HepG2 (cell line): ENCODE results near the gene PAK2. TPM values are rescaled to one million over a fixed set of nuclear protein-coding genes. Genes with fewer than 3 reads are reported as not detected.
"Not testable (repeated sequence)": the region's sequence is repeated elsewhere in the genome, so short reads cannot be mapped to it uniquely, and the experiment has no call there.

Experiments
- ATAC-seq: fragments of 200-7000 bp; cut with Tn5 transposase; 3 replicates; pipeline ENCODE4 v1.9.1; 2020; ENCODE audit warnings: mild to moderate bottlenecking, moderate library complexity
- BruUV-seq: library from RNA; stranded (reverse); fragments of 400-500 nt; replicated peaks from 2 replicates; lab custom pipeline; 2021; lab: Mats Ljungman, UMichigan
- CTCF ChIA-PET: fragments of 300-600 bp; formaldehyde crosslinking; extraction: SDS; loops from one replicate; lab custom pipeline; 2021; ENCODE audit warnings: low total read pairs, inconsistent platforms, low intra/inter-chr PET ratio; lab: Yijun Ruan, JAX
- POLR2A ChIA-PET: fragments of 350-600 bp; sonication (Branson Sonifier 250); formaldehyde crosslinking; loops from one replicate; lab custom pipeline; 2020; ENCODE audit warnings: antibody characterized with exemption, inconsistent platforms; lab: Yijun Ruan, JAX
- DNase-seq: peaks from one replicate; pipeline ENCODE4 v3.0.0-alpha.2; 2015; ENCODE audit warnings: low spot score
- FAIRE-seq: peaks from 3 replicates; lab custom pipeline; 2011; peaks lifted over from hg19 to GRCh38; lab: Jason Lieb, UNC
- H2AFZ ChIP-seq: one replicate; pipeline ENCODE4 v1.6.1; 2011; ENCODE audit warnings: low read length, inconsistent platforms
- H3K27ac ChIP-seq: fragments of 300-600 bp; 3 replicates; pipeline ENCODE4 v1.8.0; 2011; ENCODE audit warnings: mixed run types, mild to moderate bottlenecking, mixed read lengths, low read length, inconsistent platforms; ENCODE audit not compliant: insufficient read depth; ENCODE audit errors: extremely low read length
- H3K27me3 ChIP-seq, 2 experiments: fragments of 200-600 bp in 1 of 2; 2 replicates in 1 of 2; 3 replicates in 1 of 2; pipeline versions ENCODE4 v1.6.0 to v1.8.0; 2011; ENCODE audit warnings: low read length in 2 of 2, mild to moderate bottlenecking in 2 of 2, moderate library complexity in 2 of 2, inconsistent platforms in 1 of 2; ENCODE audit not compliant: insufficient read depth in 2 of 2, control insufficient read depth in 1 of 2
- H3K36me3 ChIP-seq, 2 experiments: fragments of 200-600 bp in 1 of 2; replicated peaks in 1 of 2; 2 replicates in 1 of 2; 3 replicates in 1 of 2; pipeline versions ENCODE4 v1.5.1 to v1.8.0; 2011; ENCODE audit warnings: low read length in 2 of 2, inconsistent platforms in 1 of 2; ENCODE audit not compliant: insufficient read depth in 2 of 2, control insufficient read depth in 1 of 2
- H3K4me1 ChIP-seq: 2 replicates; pipeline ENCODE4 v1.5.1; 2012; ENCODE audit warnings: low read length, inconsistent platforms; ENCODE audit not compliant: insufficient read depth
- H3K4me2 ChIP-seq: 2 replicates; pipeline ENCODE4 v1.6.0; 2011; ENCODE audit warnings: low read depth, low read length, inconsistent platforms
- H3K4me3 ChIP-seq, 3 experiments: fragments of 200-600 bp in 1 of 3; sonication (generic), shearing (Covaris generic) in 1 of 3; replicated peaks in 1 of 3; 2 replicates each; pipeline ENCODE4 v1.5.1; 2011 to 2016; ENCODE audit warnings: low read length in 3 of 3, inconsistent platforms in 2 of 3, low read depth in 2 of 3, mild to moderate bottlenecking in 2 of 3, control low read depth in 1 of 3, mixed read lengths in 1 of 3; ENCODE audit not compliant: insufficient read depth in 1 of 3
- H3K79me2 ChIP-seq: one replicate; pipeline ENCODE4 v1.6.1; 2011; ENCODE audit warnings: low read length, inconsistent platforms; ENCODE audit not compliant: insufficient read depth
- H3K9ac ChIP-seq: 2 replicates; pipeline ENCODE4 v1.6.0; 2011; ENCODE audit warnings: mild to moderate bottlenecking, low read depth, low read length, inconsistent platforms; ENCODE audit not compliant: insufficient read depth
- H3K9me3 ChIP-seq: 2 replicates; pipeline ENCODE4 v1.5.1; 2012; ENCODE audit warnings: mild to moderate bottlenecking, low read length
- H4K20me1 ChIP-seq: 2 replicates; pipeline ENCODE4 v1.6.0; 2011; ENCODE audit warnings: inconsistent platforms, mild to moderate bottlenecking, low read length, moderate library complexity; ENCODE audit not compliant: insufficient read depth
- POLR2A ChIP-seq, 2 experiments: IDR thresholded peaks; 2 replicates each; pipeline ENCODE4 v1.6.1; 2011; ENCODE audit warnings: low read depth in 2 of 2, low read length in 2 of 2, mild to moderate bottlenecking in 1 of 2, moderate library complexity in 1 of 2; ENCODE audit not compliant: insufficient read depth in 1 of 2
- ZNF138 ChIP-seq: sonication (generic); formaldehyde crosslinking; IDR thresholded peaks from 2 replicates; pipeline ENCODE4 v1.5.0; 2020; ENCODE audit warnings: mild to moderate bottlenecking, low read depth, missing genetic modification reagents
- WGBS: methylation state at CpG from one replicate; pipeline ENCODE4 v1.1.6; 2017; ENCODE audit warnings: low lambda C conversion rate; 5-methylcytosine and 5-hydroxymethylcytosine counted together
- in situ Hi-C: cut with HindIII; loops from 2 replicates; pipeline ENCODE4 v1.10.0; 2017; ENCODE audit warnings: low pct_unique_long_range_greater_than_20kb; ENCODE audit not compliant: extremely low pct_ligation_motif_present
- intact Hi-C: fragments of 100-400 bp; cut with micrococcal nuclease; formaldehyde crosslinking; loops from one replicate; pipeline ENCODE4 v1.10.0; 2022; ENCODE audit not compliant: unreplicated experiment
- polyA plus RNA-seq, 8 experiments: library from polyadenylated mRNA; depleted of rRNA in 3 of 8; stranded (reverse) in 7 of 8; unstranded in 1 of 8; fragments of >200 nt; fragmentation: Illumina TruSeq in 4 of 8; extraction: Trizol in 4 of 8; gene quantifications; 2 replicates each; pipeline versions ENCODE4 v1.2.1 to v1.2.3, GENCODE V29; 2011 to 2016; ENCODE audit warnings: low read depth in 4 of 8, missing spikeins in 1 of 8, mixed read lengths in 1 of 8; ENCODE audit not compliant: insufficient read depth in 1 of 8
- total RNA-seq, 5 experiments: library from RNA; depleted of rRNA; stranded (reverse); fragments of >200 nt; fragmentation: Illumina TruSeq; extraction: Trizol; gene quantifications; 2 replicates each; pipeline ENCODE4 v1.2.3, GENCODE V29; 2016; ENCODE audit warnings: low read depth in 1 of 5
- TF ChIP-seq, protein P1 (sequence below): sonication (generic); formaldehyde crosslinking; IDR thresholded peaks from 2 replicates; pipeline ENCODE4 v1.4.0; 2020; ENCODE audit warnings: missing genetic modification reagents
- TF ChIP-seq, protein P2 (sequence below): sonication (generic); formaldehyde crosslinking; IDR thresholded peaks from 2 replicates; pipeline ENCODE4 v1.5.0; 2020; ENCODE audit warnings: mild to moderate bottlenecking, missing genetic modification reagents

The PAK2 gene
- total and polyA plus RNA-seq, 2 of the 13 experiments (the other 11 are each of a cell fraction or from before 2014, with no cell fraction given): 23.0 to 24.7 TPM

DNA sequence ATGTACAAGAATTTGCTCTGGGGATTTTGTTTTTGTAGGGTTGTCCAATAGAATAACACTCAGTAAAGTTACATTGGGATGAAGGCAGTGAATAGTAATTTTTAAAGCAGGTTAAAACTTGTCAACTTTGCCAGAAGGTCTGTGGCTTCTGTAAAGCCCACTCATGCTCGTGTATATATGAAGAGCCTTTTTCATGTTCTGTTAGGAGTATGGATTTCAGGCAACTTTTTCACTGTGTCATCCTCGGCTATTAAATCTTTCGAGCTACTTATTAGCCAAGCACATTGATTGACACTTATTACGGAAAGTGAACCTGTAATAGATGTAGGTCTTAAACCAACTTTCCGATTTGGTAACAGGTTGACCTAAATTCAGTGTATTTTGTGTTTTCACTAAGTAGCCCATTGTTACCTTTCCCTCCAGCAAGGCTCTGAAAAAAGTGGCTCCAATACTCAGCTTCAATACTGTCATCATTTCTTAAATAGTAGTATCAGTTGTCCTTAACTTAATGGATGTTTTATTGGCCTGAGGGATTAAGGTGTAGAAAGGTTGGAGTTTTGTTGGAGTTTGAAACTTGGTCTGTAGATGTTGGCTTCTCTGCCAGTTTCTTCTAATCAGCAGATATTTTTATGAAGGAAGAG is 1.7 kb downstream of the PAK2 start (continued):
- TF ChIP-seq, protein P1, sequence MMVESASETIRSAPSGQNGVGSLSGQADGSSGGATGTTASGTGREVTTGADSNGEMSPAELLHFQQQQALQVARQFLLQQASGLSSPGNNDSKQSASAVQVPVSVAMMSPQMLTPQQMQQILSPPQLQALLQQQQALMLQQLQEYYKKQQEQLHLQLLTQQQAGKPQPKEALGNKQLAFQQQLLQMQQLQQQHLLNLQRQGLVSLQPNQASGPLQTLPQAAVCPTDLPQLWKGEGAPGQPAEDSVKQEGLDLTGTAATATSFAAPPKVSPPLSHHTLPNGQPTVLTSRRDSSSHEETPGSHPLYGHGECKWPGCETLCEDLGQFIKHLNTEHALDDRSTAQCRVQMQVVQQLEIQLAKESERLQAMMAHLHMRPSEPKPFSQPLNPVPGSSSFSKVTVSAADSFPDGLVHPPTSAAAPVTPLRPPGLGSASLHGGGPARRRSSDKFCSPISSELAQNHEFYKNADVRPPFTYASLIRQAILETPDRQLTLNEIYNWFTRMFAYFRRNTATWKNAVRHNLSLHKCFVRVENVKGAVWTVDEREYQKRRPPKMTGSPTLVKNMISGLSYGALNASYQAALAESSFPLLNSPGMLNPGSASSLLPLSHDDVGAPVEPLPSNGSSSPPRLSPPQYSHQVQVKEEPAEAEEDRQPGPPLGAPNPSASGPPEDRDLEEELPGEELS (CRISPR knock-in tag): no peak
- TF ChIP-seq ZNF138 (no peak), POLR2A (IDR thresholded peaks at IDR 0.05; ENCODE audit: insufficient read depth in 1 of 2, low read depth in 2 of 2, low read length in 2 of 2) (peak in 1 of 2 experiments; percentile 57; a peak in 1 of 4 replicates)

DNA sequence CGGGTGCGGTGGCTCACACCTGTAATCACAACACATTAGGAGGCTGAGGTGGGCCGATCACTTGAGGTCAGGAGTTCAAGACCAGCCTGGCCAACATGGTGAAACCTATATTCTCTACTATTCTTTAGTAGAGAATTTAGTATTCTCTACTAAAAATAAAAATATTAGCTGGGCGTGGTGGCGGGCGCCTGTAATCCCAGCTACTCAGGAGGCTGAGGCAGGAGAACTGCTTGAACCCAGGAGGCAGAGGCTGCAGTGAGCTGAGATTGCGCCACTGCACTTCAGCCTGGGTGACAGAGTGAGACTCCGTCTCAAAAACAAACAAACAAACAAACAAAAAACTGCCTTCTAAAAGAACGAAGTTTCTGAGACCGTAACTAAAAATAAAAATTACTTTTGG is 3.9 kb downstream of the PAK2 start:
- H4K20me1 ChIP-seq: peaks cover 26% of the 10 kb centered on the region
- BruUV-seq, H3K27me3 ChIP-seq, in situ Hi-C loops, H3K27ac ChIP-seq, FAIRE-seq, H3K9ac ChIP-seq, H2AFZ ChIP-seq, CTCF ChIA-PET, H3K9me3 ChIP-seq, H3K36me3 ChIP-seq, POLR2A ChIA-PET, DNase-seq, ATAC-seq, H3K4me3 ChIP-seq: not testable (repeated sequence)
- TF ChIP-seq, protein P2, sequence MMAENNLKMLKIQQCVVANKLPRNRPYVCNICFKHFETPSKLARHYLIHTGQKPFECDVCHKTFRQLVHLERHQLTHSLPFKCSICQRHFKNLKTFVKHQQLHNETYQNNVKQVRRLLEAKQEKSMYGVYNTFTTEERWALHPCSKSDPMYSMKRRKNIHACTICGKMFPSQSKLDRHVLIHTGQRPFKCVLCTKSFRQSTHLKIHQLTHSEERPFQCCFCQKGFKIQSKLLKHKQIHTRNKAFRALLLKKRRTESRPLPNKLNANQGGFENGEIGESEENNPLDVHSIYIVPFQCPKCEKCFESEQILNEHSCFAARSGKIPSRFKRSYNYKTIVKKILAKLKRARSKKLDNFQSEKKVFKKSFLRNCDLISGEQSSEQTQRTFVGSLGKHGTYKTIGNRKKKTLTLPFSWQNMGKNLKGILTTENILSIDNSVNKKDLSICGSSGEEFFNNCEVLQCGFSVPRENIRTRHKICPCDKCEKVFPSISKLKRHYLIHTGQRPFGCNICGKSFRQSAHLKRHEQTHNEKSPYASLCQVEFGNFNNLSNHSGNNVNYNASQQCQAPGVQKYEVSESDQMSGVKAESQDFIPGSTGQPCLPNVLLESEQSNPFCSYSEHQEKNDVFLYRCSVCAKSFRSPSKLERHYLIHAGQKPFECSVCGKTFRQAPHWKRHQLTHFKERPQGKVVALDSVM (CRISPR knock-in tag): peak; percentile 81
- peaks cover 79% of the 10 kb centered on the region for H3K79me2 ChIP-seq
- 89% methylated on average over 10 of the region's 10 CpGs for WGBS
- peak overlapping the region; percentile 28; the same call in 1 of the 2 replicates for H3K4me2 ChIP-seq
- intact Hi-C loops: loop anchor here (5.0 kb wide), 1 partner anchor 44 kb away; no protein-coding TSS in a partner anchor
- peaks cover 36% of the 10 kb centered on the region for H3K4me1 ChIP-seq
